Rectal smooth muscle tissue (tissue), 1 donor: Measurements from ENCODE around the gene SPIRE1.
"Not testable (repeated sequence)": the region's sequence is repeated elsewhere in the genome, so short reads cannot be mapped to it uniquely, and the experiment has no call there.

Source experiments
- H3K27ac ChIP-seq: one replicate; pipeline ENCODE4 v1.7.0; 2013; ENCODE audit warnings: low read depth, low read length, inconsistent platforms
- H3K27me3 ChIP-seq: one replicate; pipeline ENCODE4 v1.7.0; 2013; ENCODE audit warnings: low read length; ENCODE audit not compliant: control insufficient read depth, insufficient read depth
- H3K36me3 ChIP-seq: one replicate; pipeline ENCODE4 v1.7.0; 2013; ENCODE audit warnings: low read length; ENCODE audit not compliant: control insufficient read depth, insufficient read depth
- H3K4me1 ChIP-seq: one replicate; pipeline ENCODE4 v1.7.0; 2013; ENCODE audit warnings: low read length; ENCODE audit not compliant: control insufficient read depth, insufficient read depth
- H3K4me3 ChIP-seq: one replicate; pipeline ENCODE4 v1.7.0; 2013; ENCODE audit warnings: low read length
- H3K9ac ChIP-seq: one replicate; pipeline ENCODE4 v1.7.0; 2013; ENCODE audit warnings: low read length

The SPIRE1 gene

DNA sequence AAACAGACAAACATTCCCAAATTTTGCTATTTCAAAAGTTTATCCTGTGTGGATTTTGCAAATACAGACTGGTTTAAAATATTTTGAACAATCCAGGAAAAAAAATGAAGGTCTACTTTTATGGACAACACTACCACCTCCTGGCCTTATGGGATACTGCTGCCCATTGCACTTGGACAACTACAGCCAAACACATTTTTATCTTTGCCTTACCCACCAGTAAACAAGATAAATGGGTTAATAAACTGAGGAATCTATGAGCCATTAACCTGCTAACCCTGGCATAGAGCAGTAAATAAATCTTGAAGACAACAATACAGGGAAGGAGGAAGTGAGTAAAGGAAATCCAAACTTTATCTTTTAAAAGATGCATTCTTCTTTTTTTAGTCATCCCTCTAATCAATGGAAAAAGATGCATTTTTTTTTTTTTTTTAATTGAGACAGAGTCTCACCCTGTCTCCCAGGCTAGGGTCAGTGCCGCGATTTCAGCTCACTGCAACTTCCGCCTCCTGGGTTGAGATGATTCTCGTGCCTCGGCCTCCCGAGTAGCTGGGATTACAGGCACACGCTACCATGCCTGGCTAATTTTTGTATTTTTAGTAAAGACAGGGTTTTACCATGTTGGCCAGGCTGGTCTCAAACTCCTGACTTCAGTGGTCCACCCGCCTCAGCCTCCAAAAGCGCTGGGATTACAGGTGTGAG lies 2.1 kb upstream of the SPIRE1 start:
- Histone ChIP-seq H3K4me3 (no peak overlapping the region), H3K36me3 (no peaks in the 10 kb centered on the region), H3K9ac (no peak overlapping the region), H3K27ac (no peak overlapping the region), H3K27me3 (no peaks in the 10 kb centered on the region), H3K4me1 (no peaks in the 10 kb centered on the region)

GRCh38 chr18:12658426-12659138 lies 675 bp upstream of the SPIRE1 start:
- H3K9ac ChIP-seq: no peak overlapping the region
- H3K4me1 ChIP-seq: no peaks in the 10 kb centered on the region
- peak overlapping the region; percentile 72 for H3K27ac ChIP-seq
- no peaks in the 10 kb centered on the region for H3K27me3 ChIP-seq
- H3K36me3 ChIP-seq: no peaks in the 10 kb centered on the region
- peak overlapping the region; percentile 61 for H3K4me3 ChIP-seq

- Histone ChIP-seq H3K36me3 (no peaks in the 10 kb centered on the region), H3K4me3 (peak overlapping the region; percentile 61), H3K27ac (peak overlapping the region; percentile 72), H3K9ac (no peak overlapping the region), H3K27me3 (no peaks in the 10 kb centered on the region), H3K4me1 (no peaks in the 10 kb centered on the region)
Observed at GRCh38 chr18:12656938-12657683, 796 bp downstream of the SPIRE1 start.

DNA sequence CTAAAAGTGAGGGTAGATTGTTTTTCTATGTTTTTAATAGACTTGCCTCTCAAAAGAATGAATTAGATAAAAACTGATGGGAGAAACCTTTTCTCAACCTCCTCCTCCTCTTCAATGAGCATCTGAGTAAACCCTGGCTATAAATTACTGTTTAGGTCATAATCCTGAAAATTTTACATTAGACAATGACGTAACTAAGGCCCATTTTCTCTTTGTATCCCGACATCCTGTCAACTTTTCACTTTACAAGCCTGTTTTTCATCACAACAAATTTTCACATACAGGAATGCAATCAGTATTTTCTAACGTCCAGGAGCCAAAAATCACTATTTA lies 1.3 kb downstream of the SPIRE1 start:
- peak overlapping the region; percentile 61 for H3K4me3 ChIP-seq
- no peaks in the 10 kb centered on the region for H3K4me1 ChIP-seq
- H3K27me3 ChIP-seq: no peaks in the 10 kb centered on the region
- H3K27ac ChIP-seq: peak overlapping the region; percentile 72
- no peaks in the 10 kb centered on the region for H3K36me3 ChIP-seq
- H3K9ac ChIP-seq: no peak overlapping the region

DNA sequence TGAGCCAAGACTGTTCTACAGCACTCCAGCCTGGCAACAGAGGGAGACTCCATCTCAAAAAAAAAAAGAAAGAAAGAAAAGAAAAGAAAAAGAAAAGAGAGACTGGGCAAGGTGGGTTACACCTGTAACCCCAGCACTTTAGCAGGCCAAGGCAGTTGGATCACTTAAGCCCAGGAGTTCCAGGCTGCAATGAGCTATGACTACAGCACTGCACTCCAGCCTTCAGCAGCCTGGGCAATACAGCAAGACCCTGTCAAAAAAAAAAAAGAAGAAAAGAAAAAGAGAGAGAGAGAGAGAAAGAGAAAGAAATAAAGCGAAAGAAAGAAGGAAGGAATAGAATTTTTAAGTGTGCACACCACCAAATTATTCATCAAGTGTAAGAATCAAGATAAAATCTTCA lies 2.9 kb downstream of the SPIRE1 start:
- Histone ChIP-seq H3K36me3 (no peaks in the 10 kb centered on the region), H3K4me3 (no peak overlapping the region), H3K9ac (no peak overlapping the region), H3K27me3 (no peaks in the 10 kb centered on the region), H3K27ac (no peak overlapping the region), H3K4me1 (no peaks in the 10 kb centered on the region)

DNA sequence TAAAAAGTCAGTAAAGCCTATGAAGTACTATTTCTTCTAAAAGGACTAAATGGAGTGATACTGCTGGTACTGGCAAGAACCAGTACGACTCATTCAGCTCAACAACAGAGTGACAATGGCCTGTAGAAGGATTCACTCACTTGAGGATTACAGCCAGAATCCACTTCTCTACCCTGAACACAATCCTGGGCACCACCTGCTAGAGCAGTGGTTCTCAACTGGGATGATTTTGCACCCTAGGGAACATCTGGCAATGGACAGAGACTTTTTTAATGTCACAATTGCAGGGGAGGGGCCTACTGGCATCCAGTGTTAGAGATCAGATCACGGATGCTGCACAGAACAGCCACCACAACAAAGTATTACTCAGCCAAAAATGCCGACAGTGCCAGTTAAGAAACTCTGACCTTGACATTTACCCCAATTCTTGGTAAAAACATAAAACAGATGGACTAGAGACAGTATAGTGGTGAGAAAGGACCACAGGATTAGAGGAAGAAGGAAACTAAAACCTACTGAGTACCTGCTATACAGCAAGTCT lies 5.0 kb downstream of the SPIRE1 start:
- Histone ChIP-seq H3K27me3 (no peaks in the 10 kb centered on the region), H3K9ac (no peak overlapping the region), H3K27ac (no peak overlapping the region)

GRCh38 chr18:12651651-12652050 lies 6.3 kb downstream of the SPIRE1 start:
- Histone ChIP-seq H3K9ac (no peak overlapping the region), H3K36me3 (no peaks in the 10 kb centered on the region), H3K27me3 (no peaks in the 10 kb centered on the region), H3K27ac (no peak overlapping the region), H3K4me1 (no peaks in the 10 kb centered on the region), H3K4me3 (no peak overlapping the region)

More for the DNA sequence above, 5.0 kb downstream of the SPIRE1 start:
- no peak overlapping the region for H3K4me3 ChIP-seq
- H3K36me3 ChIP-seq: no peaks in the 10 kb centered on the region
- no peaks in the 10 kb centered on the region for H3K4me1 ChIP-seq

DNA sequence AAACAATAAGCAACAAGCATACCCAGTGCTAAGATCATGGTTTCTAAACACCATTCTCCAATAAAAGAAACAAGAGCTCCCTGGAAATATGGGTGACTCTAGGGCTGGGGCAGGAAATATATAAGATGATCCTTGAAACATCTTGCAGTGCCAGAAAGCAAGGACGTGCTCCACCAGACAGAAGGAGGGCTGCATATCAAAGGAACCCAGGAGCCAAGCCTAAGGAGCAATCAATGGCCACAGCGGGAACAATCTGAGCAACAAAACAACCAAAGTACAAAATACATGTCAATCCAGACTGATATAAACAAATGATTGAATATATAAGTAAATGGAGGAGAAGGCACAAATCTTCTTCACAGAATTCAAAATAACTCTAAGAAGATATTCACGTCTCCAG lies 10.1 kb downstream of the SPIRE1 start:
- Histone ChIP-seq H3K27me3 (no peaks in the 10 kb centered on the region), H3K27ac (no peak overlapping the region), H3K9ac (no peak overlapping the region), H3K4me3 (no peak overlapping the region), H3K36me3 (no peaks in the 10 kb centered on the region), H3K4me1 (peaks cover 7% of the 10 kb centered on the region)

DNA sequence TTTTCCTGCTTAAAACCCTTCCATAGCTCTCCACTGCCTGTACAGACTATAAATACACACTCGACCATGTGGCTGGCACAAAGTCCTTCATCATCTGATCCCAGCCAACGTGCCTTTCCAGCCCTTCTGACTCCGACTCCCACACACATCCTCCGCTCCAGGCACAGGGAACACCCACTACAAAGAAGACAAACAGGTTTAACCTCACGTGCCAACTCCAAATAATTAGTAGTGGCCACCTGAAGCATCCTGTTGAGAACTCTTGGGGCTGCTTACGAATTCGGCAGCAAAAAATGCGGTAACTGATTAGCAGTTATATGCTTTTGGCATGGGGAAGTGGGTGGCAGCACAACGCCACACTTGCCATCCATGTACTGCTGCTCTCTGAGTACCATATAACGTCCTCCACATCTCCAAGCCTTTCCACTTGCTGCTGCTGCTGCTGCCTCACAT lies 12.1 kb downstream of the SPIRE1 start:
- H3K9ac ChIP-seq: no peak overlapping the region
- no peak overlapping the region for H3K4me3 ChIP-seq
- H3K27ac ChIP-seq: no peak overlapping the region

DNA sequence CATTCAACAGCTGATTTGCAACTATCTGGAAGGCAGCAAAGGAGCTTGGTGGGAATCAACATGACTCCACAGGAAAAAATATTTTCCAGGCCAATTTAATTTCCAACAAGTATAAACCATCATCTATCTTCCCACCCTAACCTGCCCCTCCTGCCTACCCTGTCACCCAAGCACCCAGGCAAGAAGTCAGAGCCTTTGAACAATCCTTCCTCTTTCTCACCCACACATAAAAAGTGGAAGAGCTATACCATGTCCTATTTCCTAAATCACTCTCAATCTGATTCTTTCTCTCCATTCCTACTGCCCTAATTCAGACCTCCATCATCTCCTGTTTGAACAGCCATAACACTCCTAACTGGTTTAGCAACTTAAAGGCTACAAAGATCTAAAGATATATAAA lies 12.7 kb downstream of the SPIRE1 start:
- Histone ChIP-seq H3K27me3 (no peaks in the 10 kb centered on the region), H3K27ac (no peak overlapping the region), H3K36me3 (no peaks in the 10 kb centered on the region), H3K4me1 (peaks cover 7% of the 10 kb centered on the region), H3K4me3 (no peak overlapping the region), H3K9ac (no peak overlapping the region)

More for the DNA sequence above, 12.1 kb downstream of the SPIRE1 start:
- Histone ChIP-seq H3K4me1 (peaks cover 7% of the 10 kb centered on the region), H3K27me3 (no peaks in the 10 kb centered on the region), H3K36me3 (no peaks in the 10 kb centered on the region)

DNA sequence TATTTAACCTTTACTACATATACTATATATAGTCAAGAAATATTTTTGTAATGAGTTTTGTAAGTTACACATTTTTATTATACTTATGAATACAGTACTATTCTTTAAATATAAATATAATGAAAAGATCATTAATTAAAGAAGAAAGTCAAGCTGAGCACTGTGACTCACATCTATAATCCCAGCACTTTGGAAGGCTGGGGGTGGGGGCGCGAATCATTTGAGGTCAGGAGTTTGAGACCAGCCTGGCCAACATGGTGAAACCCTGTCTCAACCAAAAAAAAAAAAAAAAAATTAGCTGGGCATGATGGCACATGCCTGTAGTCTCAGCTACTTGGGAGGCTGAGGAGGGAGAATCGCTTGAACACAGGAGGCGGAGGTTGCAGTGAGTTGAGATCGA lies 14.2 kb downstream of the SPIRE1 start:
- not testable (repeated sequence) for H3K4me1 ChIP-seq, H3K4me3 ChIP-seq, H3K27me3 ChIP-seq, H3K36me3 ChIP-seq, H3K27ac ChIP-seq, H3K9ac ChIP-seq

DNA sequence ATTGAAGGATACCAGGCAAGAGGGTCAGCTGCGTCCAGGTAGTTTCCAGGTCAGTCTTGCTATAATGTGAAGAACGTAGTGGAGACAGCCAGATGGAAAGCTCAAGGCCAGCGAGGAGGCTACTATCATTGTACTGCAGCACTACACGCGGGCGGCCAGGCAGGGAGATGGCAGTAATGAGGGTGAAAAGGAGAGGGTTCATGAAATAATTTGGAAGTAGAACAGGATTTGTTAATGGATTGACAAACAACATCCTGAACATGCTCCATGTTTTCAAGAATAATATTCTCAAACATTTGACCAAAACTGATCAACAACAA lies 17.1 kb downstream of the SPIRE1 start:
- Histone ChIP-seq H3K27ac (no peak overlapping the region), H3K9ac (no peak overlapping the region), H3K4me1 (peaks cover 7% of the 10 kb centered on the region), H3K27me3 (no peaks in the 10 kb centered on the region), H3K36me3 (no peaks in the 10 kb centered on the region), H3K4me3 (no peak overlapping the region)
